Measurements from ENCODE around the gene EEFSEC. TPM values are rescaled to one million over a fixed set of nuclear protein-coding genes. Genes with fewer than 3 reads are reported as not detected.

Gene EEFSEC
- total RNA-seq, 2 donors from 2014 or later = 15.7 to 17.2 TPM

- Mint-ChIP-seq H3K36me3 (ENCODE audit: insufficient read depth in 2 of 2) (peaks cover 6 to 19% of the 10 kb centered on the region in 2 donors), H3K4me3 (no peak overlapping the region), H3K27me3 (ENCODE audit: low read depth) (no peaks in the 10 kb centered on the region), H3K4me1 (ENCODE audit: low read depth) (peaks cover 14% of the 10 kb centered on the region), H3K9me3 (no peaks in the 10 kb centered on the region), H3K27ac (no peak overlapping the region)
- ATAC-seq (replicated peaks in 1 of 2) = no peak
- DNase-seq = no peak
These were observed 94.6 kb downstream of the EEFSEC start for GRCh38 chr3:128247666-128248409.

- ATAC-seq (replicated peaks in 1 of 2) (no peak), DNase-seq (no peak)
- Mint-ChIP-seq H3K4me1 (ENCODE audit: low read depth) (peaks cover 5% of the 10 kb centered on the region), H3K9me3 (no peaks in the 10 kb centered on the region), H3K27me3 (ENCODE audit: low read depth) (no peaks in the 10 kb centered on the region), H3K36me3 (ENCODE audit: insufficient read depth in 2 of 2) (peaks cover 4 to 20% of the 10 kb centered on the region in 2 donors), H3K4me3 (no peak overlapping the region), H3K27ac (no peak overlapping the region)
These were observed 98.8 kb downstream of the EEFSEC start for GRCh38 chr3:128252083-128252482.

GRCh38 chr3:128253150-128253549, 99.9 kb downstream of the EEFSEC start:
- Mint-ChIP-seq H3K36me3 (ENCODE audit: insufficient read depth in 2 of 2) (peaks cover 4 to 18% of the 10 kb centered on the region in 2 donors), H3K4me3 (no peak overlapping the region), H3K9me3 (no peaks in the 10 kb centered on the region), H3K27me3 (ENCODE audit: low read depth) (no peaks in the 10 kb centered on the region), H3K27ac (no peak overlapping the region), H3K4me1 (ENCODE audit: low read depth) (peaks cover 5% of the 10 kb centered on the region)
- no peak for ATAC-seq (replicated peaks in 1 of 2)
- DNase-seq = no peak

- no peaks in the 10 kb centered on the region for H3K27me3 Mint-ChIP-seq (ENCODE audit: low read depth)
- H3K4me3 Mint-ChIP-seq = no peak overlapping the region
- ATAC-seq (replicated peaks in 1 of 2) (no peak), DNase-seq (no peak)
- no peak overlapping the region for H3K27ac Mint-ChIP-seq
- H3K9me3 Mint-ChIP-seq = peaks cover 0 to 2% of the 10 kb centered on the region in 2 donors
- H3K36me3 Mint-ChIP-seq (ENCODE audit: insufficient read depth in 2 of 2) = peaks cover 6 to 18% of the 10 kb centered on the region in 2 donors
- H3K4me1 Mint-ChIP-seq (ENCODE audit: low read depth) = peaks cover 5% of the 10 kb centered on the region
These were observed 100.8 kb downstream of the EEFSEC start for GRCh38 chr3:128254066-128254590.

- H3K9me3 Mint-ChIP-seq = peaks cover 4 to 5% of the 10 kb centered on the region in 2 donors
- peaks cover 5% of the 10 kb centered on the region for H3K4me1 Mint-ChIP-seq (ENCODE audit: low read depth)
- ATAC-seq (replicated peaks in 1 of 2) (no peak), DNase-seq (no peak)
- no peak overlapping the region for H3K27ac Mint-ChIP-seq
- H3K4me3 Mint-ChIP-seq = no peak overlapping the region
- H3K36me3 Mint-ChIP-seq (ENCODE audit: insufficient read depth in 2 of 2) = peaks cover 9 to 18% of the 10 kb centered on the region in 2 donors
- H3K27me3 Mint-ChIP-seq (ENCODE audit: low read depth) = no peaks in the 10 kb centered on the region
These were observed 101.7 kb downstream of the EEFSEC start for GRCh38 chr3:128254967-128255366.

GRCh38 chr3:128256131-128256530, 102.8 kb downstream of the EEFSEC start:
- DNase-seq (no peak), ATAC-seq (replicated peaks in 1 of 2) (no peak)
- H3K27me3 Mint-ChIP-seq (ENCODE audit: low read depth) = no peaks in the 10 kb centered on the region
- peaks cover 5% of the 10 kb centered on the region for H3K4me1 Mint-ChIP-seq (ENCODE audit: low read depth)
- peaks cover 4 to 15% of the 10 kb centered on the region in 2 donors for H3K36me3 Mint-ChIP-seq (ENCODE audit: insufficient read depth in 2 of 2)
- peaks cover 4 to 7% of the 10 kb centered on the region in 2 donors for H3K9me3 Mint-ChIP-seq
- no peak overlapping the region for H3K4me3 Mint-ChIP-seq
- H3K27ac Mint-ChIP-seq = no peak overlapping the region

GRCh38 chr3:128257632-128258031, 104.4 kb downstream of the EEFSEC start:
- peaks cover 4 to 7% of the 10 kb centered on the region in 2 donors for H3K9me3 Mint-ChIP-seq
- DNase-seq (no peak), ATAC-seq (replicated peaks in 1 of 2) (no peak)
- no peaks in the 10 kb centered on the region for H3K27me3 Mint-ChIP-seq (ENCODE audit: low read depth)
- H3K36me3 Mint-ChIP-seq (ENCODE audit: insufficient read depth in 2 of 2) = peaks cover 4 to 17% of the 10 kb centered on the region in 2 donors
- H3K4me3 Mint-ChIP-seq = no peak overlapping the region
- H3K27ac Mint-ChIP-seq = no peak overlapping the region
- no peaks in the 10 kb centered on the region for H3K4me1 Mint-ChIP-seq (ENCODE audit: low read depth)

GRCh38 chr3:128260275-128260674, 107.0 kb downstream of the EEFSEC start:
- Mint-ChIP-seq H3K36me3 (ENCODE audit: insufficient read depth in 2 of 2) (peaks cover 4 to 18% of the 10 kb centered on the region in 2 donors), H3K27ac (no peak overlapping the region)

GRCh38 chr3:128262457-128262856, 109.2 kb downstream of the EEFSEC start:
- Mint-ChIP-seq H3K27me3 (ENCODE audit: low read depth) (no peaks in the 10 kb centered on the region), H3K4me3 (no peak overlapping the region), H3K4me1 (ENCODE audit: low read depth) (no peaks in the 10 kb centered on the region), H3K27ac (no peak overlapping the region), H3K36me3 (ENCODE audit: insufficient read depth in 2 of 2) (peaks cover 4 to 17% of the 10 kb centered on the region in 2 donors), H3K9me3 (peaks cover 4 to 7% of the 10 kb centered on the region in 2 donors)
- ATAC-seq (replicated peaks in 1 of 2) = no peak
- DNase-seq = no peak

More at GRCh38 chr3:128260275-128260674, 107.0 kb downstream of the EEFSEC start:
- Mint-ChIP-seq H3K9me3 (peaks cover 4 to 7% of the 10 kb centered on the region in 2 donors), H3K27me3 (ENCODE audit: low read depth) (no peaks in the 10 kb centered on the region), H3K4me1 (ENCODE audit: low read depth) (no peaks in the 10 kb centered on the region), H3K4me3 (no peak overlapping the region)
- no peak for DNase-seq
- ATAC-seq (replicated peaks in 1 of 2) = no peak

- Mint-ChIP-seq H3K36me3 (ENCODE audit: insufficient read depth in 2 of 2) (peaks cover 4 to 17% of the 10 kb centered on the region in 2 donors), H3K27me3 (ENCODE audit: low read depth) (no peaks in the 10 kb centered on the region), H3K4me1 (ENCODE audit: low read depth) (no peaks in the 10 kb centered on the region), H3K27ac (no peak overlapping the region), H3K4me3 (no peak overlapping the region), H3K9me3 (peaks cover 4 to 7% of the 10 kb centered on the region in 2 donors)
- no peak for ATAC-seq (replicated peaks in 1 of 2)
- DNase-seq = no peak
These were observed 109.8 kb downstream of the EEFSEC start for GRCh38 chr3:128263118-128263517.

GRCh38 chr3:128263946-128264345, 110.7 kb downstream of the EEFSEC start:
- Mint-ChIP-seq H3K4me1 (ENCODE audit: low read depth) (no peaks in the 10 kb centered on the region), H3K36me3 (ENCODE audit: insufficient read depth in 2 of 2) (peaks cover 4 to 17% of the 10 kb centered on the region in 2 donors), H3K27me3 (ENCODE audit: low read depth) (no peaks in the 10 kb centered on the region), H3K9me3 (peaks cover 4 to 7% of the 10 kb centered on the region in 2 donors), H3K4me3 (no peak overlapping the region), H3K27ac (no peak overlapping the region)
- ATAC-seq (replicated peaks in 1 of 2) = no peak
- no peak for DNase-seq

GRCh38 chr3:128266453-128266852, 113.2 kb downstream of the EEFSEC start:
- Mint-ChIP-seq H3K27ac (no peak overlapping the region), H3K4me1 (ENCODE audit: low read depth) (no peaks in the 10 kb centered on the region), H3K27me3 (ENCODE audit: low read depth) (no peaks in the 10 kb centered on the region), H3K36me3 (ENCODE audit: insufficient read depth in 2 of 2) (peaks cover 0 to 6% of the 10 kb centered on the region in 2 donors), H3K4me3 (no peak overlapping the region), H3K9me3 (no peaks in the 10 kb centered on the region)
- DNase-seq (no peak), ATAC-seq (replicated peaks in 1 of 2) (no peak)

- DNase-seq (no peak), ATAC-seq (replicated peaks in 1 of 2) (no peak)
- Mint-ChIP-seq H3K27me3 (ENCODE audit: low read depth) (no peaks in the 10 kb centered on the region), H3K27ac (no peak overlapping the region), H3K36me3 (ENCODE audit: insufficient read depth in 2 of 2) (peaks cover 0 to 3% of the 10 kb centered on the region in 2 donors), H3K4me3 (no peak overlapping the region), H3K9me3 (no peaks in the 10 kb centered on the region), H3K4me1 (ENCODE audit: low read depth) (no peaks in the 10 kb centered on the region)
These were observed 114.3 kb downstream of the EEFSEC start for GRCh38 chr3:128267541-128267940.

Measured in activated T-cell treated with anti-CD3 and anti-CD28 coated beads, Interleukin-2, amount 50 U/mL, for 72 hours (primary cell).